Loucy (cell line): ENCODE data around the gene PTPRC.

Source experiments
- CTCF ChIP-seq: fragments of 200-600 bp; sonication (generic); conservative IDR thresholded peaks from 2 replicates; pipeline ENCODE4 v1.5.1; 2014; ENCODE audit warnings: mild to moderate bottlenecking, antibody characterized with exemption, low read length
- EZH2phosphoT487 ChIP-seq: fragments of 200-600 bp; IDR thresholded peaks from 2 replicates; pipeline ENCODE4 v1.6.1; 2018; ENCODE audit warnings: antibody characterized with exemption, mild to moderate bottlenecking, moderate library complexity, borderline replicate concordance

- TF ChIP-seq CTCF: no peak
- TF ChIP-seq EZH2phosphoT487: no peak
Measured at GRCh38 chr1:198763298-198763714, 124.5 kb downstream of the PTPRC start.
